Retinal pigment epithelial cell (primary cell): ENCODE measurements around the gene RBM39.
"Not testable (repeated sequence)": the region's sequence is repeated elsewhere in the genome, so short reads cannot be mapped to it uniquely, and the experiment has no call there.

Source experiments
- DNase-seq: peaks from one replicate; pipeline ENCODE4 v3.0.0-alpha.2; 2010; ENCODE audit warnings: low read depth
- H3K4me3 ChIP-seq: 2 replicates; pipeline ENCODE4 v1.5.1; 2011; ENCODE audit warnings: mild to moderate bottlenecking, low read length, control low read depth, moderate library complexity
- TF ChIP-seq, protein P1 (sequence below): conservative IDR thresholded peaks from 2 replicates; pipeline ENCODE4 v1.5.1; 2011; ENCODE audit warnings: low read depth, low read length, control low read depth, inconsistent platforms

RBM39 gene

DNA sequence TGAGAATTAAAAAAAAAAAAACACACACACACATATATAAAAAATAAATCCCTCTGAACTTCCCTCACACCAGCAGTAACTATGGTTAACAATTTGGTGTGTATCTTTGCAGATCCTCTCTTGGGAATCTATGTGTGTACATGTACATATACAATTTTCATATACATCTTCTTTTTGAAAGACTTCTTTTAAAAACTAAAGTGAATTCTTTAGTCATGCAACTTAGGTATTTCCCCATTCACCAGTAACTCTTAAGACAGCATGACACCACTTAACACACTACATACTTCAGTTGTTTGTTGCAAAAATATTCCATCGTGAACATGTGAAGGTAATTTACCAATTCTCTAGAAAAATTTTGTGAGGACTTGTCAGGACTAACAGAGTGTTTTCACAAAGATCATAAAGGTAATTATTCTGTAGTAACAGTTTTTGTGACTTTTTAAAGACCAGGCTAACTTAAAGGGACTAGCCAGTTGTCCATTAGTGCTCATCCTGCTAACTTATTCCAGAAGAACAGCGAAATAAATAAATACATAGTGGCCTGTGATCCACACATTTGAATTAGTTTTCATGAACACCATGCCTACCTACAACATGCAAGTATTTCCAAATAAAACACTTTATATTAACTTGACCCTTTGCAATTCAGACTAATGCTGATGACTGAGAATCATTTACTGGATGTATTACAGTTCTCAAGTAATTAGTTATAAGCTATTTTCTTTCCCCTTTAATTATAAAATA, 12.1 kb downstream of the RBM39 start:
- TF ChIP-seq, protein P1, sequence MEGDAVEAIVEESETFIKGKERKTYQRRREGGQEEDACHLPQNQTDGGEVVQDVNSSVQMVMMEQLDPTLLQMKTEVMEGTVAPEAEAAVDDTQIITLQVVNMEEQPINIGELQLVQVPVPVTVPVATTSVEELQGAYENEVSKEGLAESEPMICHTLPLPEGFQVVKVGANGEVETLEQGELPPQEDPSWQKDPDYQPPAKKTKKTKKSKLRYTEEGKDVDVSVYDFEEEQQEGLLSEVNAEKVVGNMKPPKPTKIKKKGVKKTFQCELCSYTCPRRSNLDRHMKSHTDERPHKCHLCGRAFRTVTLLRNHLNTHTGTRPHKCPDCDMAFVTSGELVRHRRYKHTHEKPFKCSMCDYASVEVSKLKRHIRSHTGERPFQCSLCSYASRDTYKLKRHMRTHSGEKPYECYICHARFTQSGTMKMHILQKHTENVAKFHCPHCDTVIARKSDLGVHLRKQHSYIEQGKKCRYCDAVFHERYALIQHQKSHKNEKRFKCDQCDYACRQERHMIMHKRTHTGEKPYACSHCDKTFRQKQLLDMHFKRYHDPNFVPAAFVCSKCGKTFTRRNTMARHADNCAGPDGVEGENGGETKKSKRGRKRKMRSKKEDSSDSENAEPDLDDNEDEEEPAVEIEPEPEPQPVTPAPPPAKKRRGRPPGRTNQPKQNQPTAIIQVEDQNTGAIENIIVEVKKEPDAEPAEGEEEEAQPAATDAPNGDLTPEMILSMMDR, result no peak
- no peak overlapping the region for H3K4me3 ChIP-seq
- DNase-seq, result no peak

GRCh38 chr20:35729283-35729807, 12.7 kb downstream of the RBM39 start:
- no peak overlapping the region for H3K4me3 ChIP-seq
- TF ChIP-seq, protein P1, result no peak
- no peak for DNase-seq

- H3K4me3 ChIP-seq, result no peak overlapping the region
- TF ChIP-seq, protein P1, result no peak
- no peak for DNase-seq
Observed at GRCh38 chr20:35726842-35727711, 15.0 kb downstream of the RBM39 start.

GRCh38 chr20:35724321-35725230, 17.5 kb downstream of the RBM39 start:
- no peak overlapping the region for H3K4me3 ChIP-seq
- DNase-seq, result no peak
- TF ChIP-seq, protein P1, result no peak

DNA sequence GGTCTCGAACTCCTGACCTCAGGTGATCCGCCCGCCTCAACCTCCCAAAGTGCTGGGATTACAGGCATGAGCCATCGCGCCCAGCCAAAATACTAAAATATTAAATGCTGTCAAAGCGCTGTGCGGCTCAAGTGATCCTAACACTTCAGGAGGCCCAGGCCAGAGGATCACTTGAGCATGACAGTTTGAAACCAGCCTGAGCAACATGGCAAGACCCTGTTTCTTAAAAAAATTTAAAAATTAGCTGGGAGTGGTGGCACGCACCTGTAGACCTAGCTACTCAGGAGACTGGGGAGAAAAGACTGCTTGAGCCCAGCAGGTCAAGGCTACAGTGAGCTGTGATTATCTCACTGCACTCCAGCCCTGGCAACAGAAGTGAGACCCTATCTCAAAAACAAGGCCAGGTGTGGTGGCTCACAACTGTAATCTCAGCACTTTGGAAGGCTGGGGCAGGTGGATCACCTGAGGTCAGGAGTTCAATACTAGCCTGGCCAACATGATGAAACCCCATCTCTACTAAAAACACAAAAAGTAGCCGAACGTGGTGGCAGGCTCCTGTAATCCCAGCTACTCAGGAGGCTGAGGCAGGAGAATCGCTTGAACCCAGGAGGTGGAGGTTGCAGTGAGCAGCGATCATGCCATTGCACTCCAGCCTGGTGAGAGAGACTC, 18.3 kb downstream of the RBM39 start:
- not testable (repeated sequence) for H3K4me3 ChIP-seq

GRCh38 chr20:35723275-35723639, 18.8 kb downstream of the RBM39 start:
- DNase-seq, H3K4me3 ChIP-seq: not testable (repeated sequence)

More for the DNA sequence above, 18.3 kb downstream of the RBM39 start:
- DNase-seq, result not testable (repeated sequence)

GRCh38 chr20:35721621-35722020, 20.4 kb downstream of the RBM39 start:
- no peak overlapping the region for H3K4me3 ChIP-seq
- no peak for DNase-seq
- TF ChIP-seq, protein P1, result no peak
